Suppressor macrophage (primary cell): ENCODE results near the gene FDXR.

Experiments
- DNase-seq, 4 experiments: peaks; one replicate each; pipeline ENCODE4 v3.0.0-alpha.2; 2020 to 2022

Gene FDXR

DNA sequence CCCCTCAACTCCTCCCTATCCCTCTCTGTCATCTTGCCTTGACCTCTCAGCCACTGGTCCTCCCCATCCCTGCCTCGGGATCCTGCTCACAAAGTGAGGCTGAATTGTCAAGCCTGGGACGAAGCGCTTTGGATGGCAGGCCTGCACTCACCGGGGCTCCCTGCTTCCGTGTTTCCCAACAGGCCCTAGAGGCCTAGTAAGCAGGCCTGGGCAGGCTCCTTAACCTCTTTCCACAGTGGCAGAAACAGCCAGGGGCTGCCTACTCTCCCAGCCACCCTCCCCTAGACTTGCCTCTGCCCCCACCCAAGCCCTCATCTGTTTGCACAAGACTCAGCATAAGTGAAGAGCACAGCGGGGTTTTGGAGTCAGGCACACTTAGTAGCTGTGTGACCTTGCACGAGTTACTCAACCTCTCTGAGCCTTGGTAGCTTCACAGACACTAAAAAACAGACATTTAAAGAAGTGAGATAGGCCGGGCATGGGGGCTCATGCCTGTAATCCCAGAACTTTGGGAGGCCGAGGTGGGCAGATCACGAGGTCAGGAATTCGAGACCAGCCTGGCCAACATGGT, 25.7 kb upstream of the FDXR start:
- DNase-seq: no peak

DNA sequence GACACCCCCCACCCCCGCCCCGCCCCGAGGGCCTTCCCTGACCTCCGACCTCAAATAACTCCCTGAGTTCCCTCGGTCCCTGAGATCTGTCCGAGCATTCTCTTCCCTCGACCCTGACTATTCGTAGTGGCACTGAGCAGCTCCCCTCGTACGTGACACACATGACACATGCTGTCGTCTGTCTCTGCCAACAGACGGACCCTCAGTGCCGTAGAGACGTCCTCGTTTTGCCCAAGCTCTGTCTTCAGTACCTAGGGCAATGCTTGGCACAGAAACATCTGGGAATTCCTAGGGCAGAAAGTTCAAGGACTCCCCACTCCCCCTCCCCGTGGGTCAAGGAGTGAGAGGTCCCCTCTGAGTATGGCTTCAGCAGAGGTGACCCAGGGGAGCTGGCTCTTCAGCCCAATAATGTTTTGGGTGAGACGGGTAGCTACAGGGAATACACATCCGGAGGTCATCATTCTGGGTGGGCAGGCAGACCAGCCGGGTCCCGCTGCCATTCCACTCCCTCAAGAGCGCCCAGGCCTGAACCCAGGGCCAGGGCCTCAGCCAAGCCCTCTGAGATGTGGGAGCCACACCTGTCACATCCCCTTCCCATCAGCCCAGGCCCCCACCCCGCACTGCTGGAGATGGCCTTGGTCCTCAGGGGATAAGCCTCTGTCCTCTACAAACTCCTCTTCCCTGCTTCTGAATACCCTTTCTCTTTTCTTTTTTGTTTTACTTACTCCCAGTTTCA, 21.3 kb upstream of the FDXR start:
- DNase-seq: no peak

GRCh38 chr17:74892974-74893911, 20.4 kb upstream of the FDXR start, which contains the start of gene FADS6:
FADS6 (minus strand) TSS chr17:74893633; CDS start chr17:74893595, 38 bp downstream.
- DNase-seq: peak in 2 of 4 experiments; percentile 17 to 34

- DNase-seq: no peak
Measured at GRCh38 chr17:74892013-74892841, 19.4 kb upstream of the FDXR start.

GRCh38 chr17:74890554-74890953, 17.8 kb upstream of the FDXR start:
- no peak for DNase-seq

- no peak for DNase-seq
Measured at GRCh38 chr17:74888469-74888868, 15.7 kb upstream of the FDXR start.

- peak; percentile 79 to 88 (median 84) for DNase-seq
Measured at GRCh38 chr17:74883241-74883745, 10.5 kb upstream of the FDXR start.

DNA sequence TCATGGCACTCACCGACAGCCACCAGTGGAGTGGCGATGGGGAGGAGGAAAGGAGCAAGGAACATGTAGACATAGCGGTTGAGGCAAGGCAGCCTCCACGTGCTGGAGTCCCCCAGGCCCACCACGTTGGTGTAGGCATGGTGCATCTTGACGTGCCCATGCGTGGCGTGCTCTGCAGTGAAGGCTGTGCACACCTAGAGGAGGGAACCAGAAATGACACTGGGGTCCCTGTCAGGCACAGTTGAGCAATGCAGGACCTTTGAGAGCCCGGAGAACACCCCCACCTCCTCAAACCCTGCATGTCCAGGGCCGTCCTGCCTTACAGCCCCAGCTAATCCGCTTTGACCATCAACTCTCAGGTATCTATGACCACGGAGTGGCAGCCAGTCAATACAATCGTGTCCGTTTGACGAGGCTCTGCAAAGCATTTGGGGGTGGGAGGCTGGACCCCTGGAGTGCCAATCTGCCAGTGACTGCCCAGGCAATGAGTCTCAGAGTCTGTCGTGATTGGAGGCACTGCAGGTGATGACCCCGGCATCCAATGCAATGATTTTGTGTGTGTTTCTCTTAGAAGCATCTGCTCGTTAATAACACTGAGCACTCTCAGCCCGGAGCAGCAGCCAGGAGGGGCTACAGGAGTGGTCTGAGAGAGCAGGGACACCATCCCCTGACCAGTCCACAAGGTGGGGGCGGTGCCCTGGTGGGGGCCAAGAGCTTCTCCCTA, 9.9 kb upstream of the FDXR start:
- no peak for DNase-seq

GRCh38 chr17:74881073-74881472, 8.3 kb upstream of the FDXR start:
- DNase-seq: no peak

GRCh38 chr17:74879308-74879707, 6.5 kb upstream of the FDXR start:
- DNase-seq: no peak

DNA sequence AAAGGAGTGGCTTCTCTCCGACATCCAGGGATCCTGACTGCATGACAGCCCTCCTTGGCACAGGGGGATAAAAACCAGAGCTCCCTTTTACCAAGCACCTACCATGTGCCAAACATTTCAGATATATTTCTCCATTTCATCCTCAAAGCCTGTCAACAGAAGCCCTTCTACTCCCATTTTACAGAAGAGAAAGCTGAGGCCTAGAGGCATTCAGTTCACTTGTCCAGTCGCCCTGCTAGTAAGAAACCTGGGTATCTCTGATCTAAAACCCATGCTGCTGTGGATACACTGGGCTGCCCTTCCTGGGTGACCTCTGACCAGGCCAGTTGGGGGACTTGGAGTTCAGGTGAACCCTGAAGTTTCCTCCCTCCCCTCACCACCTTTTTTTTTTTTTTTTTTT, 5.9 kb upstream of the FDXR start:
- no peak for DNase-seq

- no peak for DNase-seq
Measured at GRCh38 chr17:74877592-74878548, 5.1 kb upstream of the FDXR start.

DNA sequence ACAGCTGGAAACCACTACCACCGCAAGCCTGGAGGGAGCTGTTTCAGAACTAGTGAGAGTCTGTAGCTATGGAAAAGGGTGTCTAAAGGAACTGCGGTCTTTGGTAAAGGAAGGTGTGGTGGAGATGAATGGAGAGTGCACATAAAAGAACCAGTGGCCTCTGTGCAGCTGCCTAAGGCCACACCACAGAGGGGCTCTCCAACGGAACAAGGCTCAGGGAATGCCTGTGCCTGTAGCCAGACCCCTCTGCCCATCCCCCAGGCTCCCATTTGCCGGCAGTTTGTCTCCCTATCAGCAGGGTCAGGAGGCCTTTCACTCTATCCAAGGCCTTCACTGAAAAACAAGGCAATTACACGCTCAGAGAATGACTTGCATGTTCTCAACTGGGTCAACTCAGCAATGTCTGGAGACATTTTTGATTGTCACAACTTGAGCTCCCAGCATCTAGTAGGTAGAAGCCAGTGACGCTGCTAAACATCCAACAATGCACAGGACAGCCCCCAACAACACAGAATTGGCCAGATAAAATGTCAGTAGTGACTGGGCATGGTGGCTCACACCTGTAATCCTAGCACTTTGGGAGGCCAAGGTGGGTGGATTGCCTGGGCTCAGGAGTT, 3.3 kb upstream of the FDXR start:
- no peak for DNase-seq

DNA sequence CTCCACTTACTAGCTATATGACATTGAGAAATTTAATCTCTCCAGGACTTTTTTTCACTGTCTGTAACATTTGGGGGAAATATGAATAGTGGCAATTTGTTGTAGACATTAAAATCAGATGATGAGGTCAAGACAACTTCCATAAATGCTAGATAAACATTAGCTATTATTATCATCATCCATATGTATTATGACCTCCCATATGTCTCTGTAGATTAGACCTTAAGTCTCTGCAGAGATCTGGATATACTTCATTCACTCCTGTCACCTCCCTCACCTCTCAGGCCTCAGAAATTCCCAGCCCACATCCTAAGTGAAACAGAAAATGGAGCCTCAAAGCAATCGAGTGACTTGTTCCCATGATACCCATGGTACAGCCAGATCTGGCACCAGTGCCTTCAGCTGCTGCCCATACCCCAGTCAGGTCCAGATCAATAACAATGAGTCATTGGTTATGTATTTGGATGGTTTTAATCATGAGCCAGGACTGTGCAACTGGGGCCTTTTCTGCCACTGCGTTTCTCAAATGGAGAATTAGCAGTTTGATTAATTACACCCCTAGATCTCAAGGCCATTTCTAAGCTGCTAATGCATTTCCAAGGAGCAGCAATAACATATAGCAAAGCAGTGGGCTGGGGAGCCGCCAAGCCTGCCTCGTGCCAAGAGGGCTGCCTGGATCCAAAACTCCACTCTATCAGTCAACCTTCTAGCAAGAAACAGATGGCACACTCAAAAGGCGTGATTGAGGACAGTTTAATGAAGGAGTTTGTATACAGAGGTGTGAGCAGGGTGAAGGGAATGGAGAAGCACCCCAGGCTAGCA, 2.6 kb upstream of the FDXR start:
- DNase-seq: no peak

DNA sequence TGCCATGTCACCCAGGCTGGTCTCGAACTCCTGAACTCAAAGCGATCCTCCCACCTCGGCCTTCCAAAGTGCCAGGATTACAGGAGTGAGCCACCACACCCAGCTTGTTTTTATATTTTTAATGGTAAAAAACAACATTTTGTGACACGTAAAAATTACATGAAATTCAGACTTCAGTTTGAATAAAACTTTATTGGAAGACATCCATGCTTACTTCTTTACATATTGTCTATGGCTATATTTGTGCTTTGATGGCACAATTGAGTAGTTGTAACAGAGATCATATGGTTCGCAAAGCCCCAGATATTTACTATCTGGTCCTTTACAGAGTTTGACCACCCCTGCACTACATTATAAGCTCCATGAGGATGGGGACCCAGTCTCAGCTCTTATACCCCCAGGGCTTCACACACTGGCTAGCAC, 1.8 kb upstream of the FDXR start:
- no peak for DNase-seq

DNA sequence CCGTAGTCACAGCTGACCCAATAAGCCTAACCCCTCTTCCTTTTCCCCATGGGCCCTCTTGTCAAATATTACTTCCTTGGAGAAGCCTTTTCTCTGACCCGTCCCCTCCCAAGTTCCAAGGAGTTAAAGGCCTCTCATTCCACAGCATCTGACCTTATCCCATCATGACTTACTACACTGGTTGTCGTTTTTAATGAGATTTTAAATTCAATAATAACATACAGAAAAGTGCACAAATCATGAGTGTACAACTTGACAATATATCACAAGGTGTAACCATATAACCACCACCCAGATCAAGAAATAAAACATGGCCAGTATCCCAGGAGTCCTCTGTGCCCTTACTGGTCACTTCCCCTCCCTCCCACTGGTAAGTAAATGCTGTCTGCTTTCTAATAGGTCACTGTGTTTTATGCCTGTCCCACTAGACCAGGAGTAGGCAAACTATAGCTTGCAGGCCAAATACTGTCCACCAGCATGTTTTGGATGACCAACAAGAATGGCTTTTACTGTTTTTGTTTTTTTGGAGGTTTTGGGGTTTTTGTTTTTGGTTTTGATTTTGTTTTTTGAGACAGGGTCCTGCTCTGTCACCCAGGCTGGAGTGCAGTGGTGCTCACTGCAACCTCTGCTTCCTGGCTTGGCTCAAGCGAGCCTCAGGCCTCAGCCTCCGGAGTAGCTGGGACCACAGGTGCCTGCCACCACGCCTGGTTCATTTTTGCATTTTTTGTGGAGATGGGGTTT, 1.2 kb upstream of the FDXR start:
- DNase-seq: peak; percentile 45 to 71 (median 57)

DNA sequence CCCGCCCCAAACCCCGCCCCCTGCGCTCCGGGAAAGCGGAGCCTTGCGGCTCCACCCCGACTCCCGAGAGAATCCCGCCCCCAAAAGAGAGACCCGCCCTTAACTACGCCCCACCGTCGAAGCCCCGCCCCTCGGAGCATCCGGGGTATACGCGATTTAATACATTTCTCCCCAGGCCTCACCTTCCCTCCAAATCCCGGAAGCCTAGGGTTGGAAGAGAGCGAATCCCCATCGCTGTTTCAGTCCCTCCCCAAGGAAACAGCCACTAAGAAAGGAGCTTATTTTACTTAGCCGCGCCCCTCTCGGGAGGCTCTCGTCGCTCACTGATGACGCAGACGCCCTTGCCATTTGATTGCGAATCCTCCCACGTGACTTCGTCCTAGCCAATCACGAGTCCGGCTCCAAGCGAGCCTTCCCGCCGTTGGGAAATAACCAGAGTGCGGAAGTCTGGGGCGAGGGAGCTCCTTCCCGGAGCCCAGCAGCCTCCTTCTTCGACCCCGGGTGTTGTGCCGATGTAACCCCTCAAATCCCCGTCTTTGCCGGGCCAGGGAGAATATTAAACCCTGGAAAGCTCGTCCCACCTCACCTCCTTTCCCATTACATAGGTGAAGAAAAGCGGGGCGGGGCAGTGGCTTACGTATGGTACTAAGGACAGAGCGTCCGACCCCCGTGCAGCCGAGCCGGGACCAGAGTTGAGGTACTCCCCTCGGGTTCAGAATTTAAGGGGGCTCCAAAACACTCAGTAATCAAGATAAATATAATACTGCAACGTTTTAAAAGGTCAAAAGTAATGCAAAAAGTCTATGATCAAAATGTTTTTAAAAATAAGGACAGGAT, 461 bp upstream of the FDXR start:
- DNase-seq: peak; percentile 100
